Measurements from ENCODE around the gene CLCN1.

DNA sequence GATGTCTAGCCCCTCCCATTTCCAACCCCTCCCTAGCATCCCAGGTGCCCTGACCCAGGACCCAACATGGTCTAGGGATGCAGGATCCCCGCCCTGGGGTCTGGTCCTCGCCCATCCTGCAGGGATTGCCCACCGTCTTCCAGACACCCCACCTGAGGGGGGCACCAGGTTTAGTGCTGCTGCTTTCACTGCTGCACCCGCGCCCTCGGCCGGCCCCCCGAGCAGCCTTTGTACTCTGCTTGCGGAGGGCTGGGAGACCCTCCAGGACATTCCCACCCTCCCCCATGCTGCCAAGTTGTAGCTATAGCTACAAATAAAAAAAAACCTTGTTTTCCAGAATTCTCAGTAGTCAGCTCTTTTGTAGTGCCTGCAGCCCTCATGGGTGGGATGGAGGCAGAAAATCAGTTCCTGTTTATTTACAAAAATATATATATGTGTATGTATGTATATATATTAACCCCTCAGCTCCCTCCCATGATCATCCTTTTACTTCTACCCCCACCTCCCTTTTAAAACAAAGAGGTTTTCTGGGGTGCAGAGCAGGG, 74.9 kb downstream of the CLCN1 start:
- TF ChIP-seq, protein P1, sequence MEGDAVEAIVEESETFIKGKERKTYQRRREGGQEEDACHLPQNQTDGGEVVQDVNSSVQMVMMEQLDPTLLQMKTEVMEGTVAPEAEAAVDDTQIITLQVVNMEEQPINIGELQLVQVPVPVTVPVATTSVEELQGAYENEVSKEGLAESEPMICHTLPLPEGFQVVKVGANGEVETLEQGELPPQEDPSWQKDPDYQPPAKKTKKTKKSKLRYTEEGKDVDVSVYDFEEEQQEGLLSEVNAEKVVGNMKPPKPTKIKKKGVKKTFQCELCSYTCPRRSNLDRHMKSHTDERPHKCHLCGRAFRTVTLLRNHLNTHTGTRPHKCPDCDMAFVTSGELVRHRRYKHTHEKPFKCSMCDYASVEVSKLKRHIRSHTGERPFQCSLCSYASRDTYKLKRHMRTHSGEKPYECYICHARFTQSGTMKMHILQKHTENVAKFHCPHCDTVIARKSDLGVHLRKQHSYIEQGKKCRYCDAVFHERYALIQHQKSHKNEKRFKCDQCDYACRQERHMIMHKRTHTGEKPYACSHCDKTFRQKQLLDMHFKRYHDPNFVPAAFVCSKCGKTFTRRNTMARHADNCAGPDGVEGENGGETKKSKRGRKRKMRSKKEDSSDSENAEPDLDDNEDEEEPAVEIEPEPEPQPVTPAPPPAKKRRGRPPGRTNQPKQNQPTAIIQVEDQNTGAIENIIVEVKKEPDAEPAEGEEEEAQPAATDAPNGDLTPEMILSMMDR (IDR thresholded peaks at IDR 0.05; ENCODE audit: extremely low read depth in 1 of 2, insufficient read depth in 1 of 2, low read depth in 1 of 2, low read length in 2 of 2) = no peak
- no peak for TF ChIP-seq MYC (IDR thresholded peaks at IDR 0.05; ENCODE audit: low read depth, low read length)
